HAP-1 (cell line): Measurements from ENCODE around the gene MICB.
"Not testable (repeated sequence)": the region's sequence is repeated elsewhere in the genome, so short reads cannot be mapped to it uniquely, and the experiment has no call there.

Source experiments
- DNase-seq, 2 experiments: peaks; one replicate each; pipeline ENCODE4 v3.0.0-alpha.2; 2016 to 2020; ENCODE audit warnings: low spot score in 2 of 2
- H3K27me3 ChIP-seq: fragments of 250-450 bp; sonication (Bioruptor Pico); 2 replicates; pipeline ENCODE4 v1.5.1; 2020; ENCODE audit warnings: low read depth, mild to moderate bottlenecking, moderate library complexity
- H3K36me3 ChIP-seq: fragments of 250-450 bp; sonication (Bioruptor Pico); replicated peaks from 2 replicates; pipeline ENCODE4 v1.5.1; 2020; ENCODE audit warnings: mild to moderate bottlenecking
- H3K4me1 ChIP-seq: fragments of 250-450 bp; sonication (Bioruptor Pico); 2 replicates; pipeline ENCODE4 v1.5.1; 2020; ENCODE audit warnings: mild to moderate bottlenecking
- H3K4me3 ChIP-seq: fragments of 250-450 bp; sonication (Bioruptor Pico); 2 replicates; pipeline ENCODE4 v1.5.1; 2020; ENCODE audit warnings: mild to moderate bottlenecking, moderate library complexity
- H3K9me3 ChIP-seq: fragments of 250-450 bp; sonication (Bioruptor Pico); 2 replicates; pipeline ENCODE4 v1.5.1; 2020; ENCODE audit warnings: mild to moderate bottlenecking, moderate library complexity
- in situ Hi-C: fragments of 300-500 bp; cut with MboI; formaldehyde crosslinking; loops from 3 replicates; pipeline ENCODE4 v1.14.3; 2020; ENCODE audit warnings: low sequenced_read_pairs, inconsistent platforms, mixed read lengths

MICB gene

GRCh38 chr6:31546339-31546957 lies 48.5 kb downstream of the MICB start, which contains the start of gene ATP6V1G2:
Gene ATP6V1G2, minus strand, starts transcription at chr6:31546608. Its CDS starts 49 bp downstream, at chr6:31546559.
- DNase-seq: peak; percentile 94 to 97
- no peaks in the 10 kb centered on the region for H3K27me3 ChIP-seq
- H3K4me1 ChIP-seq: peaks cover 16% of the 10 kb centered on the region
- peaks cover 16% of the 10 kb centered on the region for H3K36me3 ChIP-seq
- in situ Hi-C loops: loop anchor here (5.0 kb wide), 1 partner anchor 46 kb away; the partner anchor contains the start of gene NCR3
- H3K4me3 ChIP-seq: peak within 1 kb of the TSS; percentile 44
- H3K9me3 ChIP-seq: no peaks in the 10 kb centered on the region

- peak; percentile 96 to 97 for DNase-seq
- Histone ChIP-seq H3K27me3 (no peaks in the 10 kb centered on the region), H3K4me1 (peaks cover 16% of the 10 kb centered on the region), H3K4me3 (peak within 1 kb of the TSS; percentile 44), H3K36me3 (peaks cover 21% of the 10 kb centered on the region), H3K9me3 (no peaks in the 10 kb centered on the region)
- in situ Hi-C loops: loop anchor here (5.0 kb wide), 1 partner anchor 45 kb away; the partner anchor contains the start of gene NCR3
These were observed 49.2 kb downstream of the MICB start, which contains the start of gene NFKBIL1 for GRCh38 chr6:31546958-31547726. Gene NFKBIL1, plus strand, starts transcription at chr6:31547608. Its CDS starts 87 bp downstream, at chr6:31547695.

- Histone ChIP-seq H3K36me3 (peaks cover 22% of the 10 kb centered on the region), H3K4me3 (peak overlapping the region; percentile 44), H3K4me1 (peaks cover 14% of the 10 kb centered on the region), H3K9me3 (no peaks in the 10 kb centered on the region), H3K27me3 (no peaks in the 10 kb centered on the region)
- in situ Hi-C loops: loop anchor here (5.0 kb wide), 1 partner anchor 44 kb away; the partner anchor contains the start of gene NCR3
- DNase-seq: no peak
These were observed 50.0 kb downstream of the MICB start for GRCh38 chr6:31547727-31548543.

GRCh38 chr6:31548544-31548873 lies 50.6 kb downstream of the MICB start:
- in situ Hi-C loops: loop anchor here (5.0 kb wide), 1 partner anchor 44 kb away; the partner anchor contains the start of gene NCR3
- Histone ChIP-seq H3K9me3 (no peaks in the 10 kb centered on the region), H3K27me3 (no peaks in the 10 kb centered on the region), H3K4me1 (peaks cover 13% of the 10 kb centered on the region), H3K4me3 (no peak overlapping the region), H3K36me3 (peaks cover 22% of the 10 kb centered on the region)
- no peak for DNase-seq

- H3K9me3 ChIP-seq, H3K4me3 ChIP-seq, in situ Hi-C loops, H3K27me3 ChIP-seq, H3K4me1 ChIP-seq: not testable (repeated sequence)
- H3K36me3 ChIP-seq: peaks cover 22% of the 10 kb centered on the region
- peak in 1 of 2 experiments; percentile 46 for DNase-seq
These were observed 53.4 kb downstream of the MICB start for GRCh38 chr6:31551371-31551770.

- no peak for DNase-seq
- Histone ChIP-seq H3K4me1 (no peaks in the 10 kb centered on the region), H3K36me3 (peaks cover 32% of the 10 kb centered on the region), H3K9me3 (no peaks in the 10 kb centered on the region), H3K4me3 (no peak overlapping the region), H3K27me3 (no peaks in the 10 kb centered on the region)
- in situ Hi-C loops: no loop called here
These were observed 58.4 kb downstream of the MICB start for GRCh38 chr6:31556307-31556706.

GRCh38 chr6:31557443-31558317 lies 59.7 kb downstream of the MICB start:
- Histone ChIP-seq H3K36me3 (peaks cover 23% of the 10 kb centered on the region), H3K4me1 (no peaks in the 10 kb centered on the region), H3K27me3 (no peaks in the 10 kb centered on the region), H3K4me3 (no peak overlapping the region), H3K9me3 (no peaks in the 10 kb centered on the region)
- in situ Hi-C loops: no loop called here
- no peak for DNase-seq

GRCh38 chr6:31558318-31558625 lies 60.3 kb downstream of the MICB start:
- H3K4me1 ChIP-seq: no peaks in the 10 kb centered on the region
- H3K4me3 ChIP-seq: no peak overlapping the region
- peaks cover 23% of the 10 kb centered on the region for H3K36me3 ChIP-seq
- DNase-seq: no peak
- in situ Hi-C loops: no loop called here
- H3K27me3 ChIP-seq: no peaks in the 10 kb centered on the region
- H3K9me3 ChIP-seq: no peaks in the 10 kb centered on the region

- Histone ChIP-seq H3K4me3 (no peak overlapping the region), H3K36me3 (peaks cover 23% of the 10 kb centered on the region), H3K27me3 (no peaks in the 10 kb centered on the region), H3K9me3 (no peaks in the 10 kb centered on the region), H3K4me1 (no peaks in the 10 kb centered on the region)
- DNase-seq: no peak
- in situ Hi-C loops: no loop called here
These were observed 60.9 kb downstream of the MICB start for GRCh38 chr6:31558631-31559500.

- Histone ChIP-seq H3K9me3 (no peaks in the 10 kb centered on the region), H3K4me1 (no peaks in the 10 kb centered on the region), H3K27me3 (no peaks in the 10 kb centered on the region), H3K36me3 (peaks cover 23% of the 10 kb centered on the region), H3K4me3 (no peak overlapping the region)
- no peak for DNase-seq
- in situ Hi-C loops: no loop called here
These were observed 61.6 kb downstream of the MICB start for GRCh38 chr6:31559606-31559957.

GRCh38 chr6:31559958-31560696 lies 62.2 kb downstream of the MICB start:
- in situ Hi-C loops: no loop called here
- DNase-seq: no peak
- Histone ChIP-seq H3K4me3 (no peak overlapping the region), H3K36me3 (peaks cover 23% of the 10 kb centered on the region), H3K27me3 (no peaks in the 10 kb centered on the region), H3K4me1 (no peaks in the 10 kb centered on the region), H3K9me3 (no peaks in the 10 kb centered on the region)

GRCh38 chr6:31560697-31561058 lies 62.7 kb downstream of the MICB start:
- Histone ChIP-seq H3K36me3 (peaks cover 23% of the 10 kb centered on the region), H3K27me3 (no peaks in the 10 kb centered on the region), H3K4me1 (no peaks in the 10 kb centered on the region), H3K9me3 (no peaks in the 10 kb centered on the region), H3K4me3 (no peak overlapping the region)
- in situ Hi-C loops: no loop called here
- DNase-seq: no peak
